GM21367 (cell line): ENCODE measurements around the gene SHANK3.
"Not testable (repeated sequence)": the region's sequence is repeated elsewhere in the genome, so short reads cannot be mapped to it uniquely, and the experiment has no call there.

Experiments
- ATAC-seq: cut with Tn5 transposase; IDR thresholded peaks from one replicate; pipeline ENCODE4 v1.9.1; 2021; ENCODE audit not compliant: unreplicated experiment

SHANK3 gene

GRCh38 chr22:50653256-50653655 lies 19.4 kb upstream of the SHANK3 start:
- ATAC-seq, result no peak

- ATAC-seq, result not testable (repeated sequence)
Measured at GRCh38 chr22:50654664-50655063, 18.0 kb upstream of the SHANK3 start.

- ATAC-seq, result no peak
Measured at GRCh38 chr22:50656122-50657070, 16.2 kb upstream of the SHANK3 start.

- no peak for ATAC-seq
Measured at GRCh38 chr22:50657925-50658324, 14.7 kb upstream of the SHANK3 start.

GRCh38 chr22:50659711-50660110 lies 12.9 kb upstream of the SHANK3 start:
- ATAC-seq, result not testable (repeated sequence)

GRCh38 chr22:50660306-50660705 lies 12.3 kb upstream of the SHANK3 start:
- no peak for ATAC-seq

- ATAC-seq, result no peak
Measured at GRCh38 chr22:50665212-50665611, 7.4 kb upstream of the SHANK3 start.

GRCh38 chr22:50665738-50666137 lies 6.9 kb upstream of the SHANK3 start:
- no peak for ATAC-seq

GRCh38 chr22:50670513-50670912 lies 2.1 kb upstream of the SHANK3 start:
- ATAC-seq, result no peak

GRCh38 chr22:50670914-50671538 lies 1.6 kb upstream of the SHANK3 start:
- ATAC-seq, result no peak

- ATAC-seq, result no peak
Measured at GRCh38 chr22:50671641-50672040, 982 bp upstream of the SHANK3 start.

- no peak for ATAC-seq
Measured at GRCh38 chr22:50672041-50672440, 582 bp upstream of the SHANK3 start.

- no peak for ATAC-seq
Measured at GRCh38 chr22:50673231-50674129, 857 bp downstream of the SHANK3 start.

- ATAC-seq, result no peak
Measured at GRCh38 chr22:50674130-50674500, 1.5 kb downstream of the SHANK3 start.

- no peak for ATAC-seq
Measured at GRCh38 chr22:50674606-50675552, 2.3 kb downstream of the SHANK3 start.

GRCh38 chr22:50675553-50676179 lies 3.0 kb downstream of the SHANK3 start:
- no peak for ATAC-seq

GRCh38 chr22:50676180-50676636 lies 3.6 kb downstream of the SHANK3 start:
- ATAC-seq, result no peak

GRCh38 chr22:50676661-50677492 lies 4.3 kb downstream of the SHANK3 start:
- ATAC-seq, result no peak
